ENCODE results near the gene FAM222B. TPM values are rescaled to one million over a fixed set of nuclear protein-coding genes. Genes with fewer than 3 reads are reported as not detected.

The FAM222B gene
- total RNA-seq, 1 experiment from 2014 or later = 94.6 TPM

DNA sequence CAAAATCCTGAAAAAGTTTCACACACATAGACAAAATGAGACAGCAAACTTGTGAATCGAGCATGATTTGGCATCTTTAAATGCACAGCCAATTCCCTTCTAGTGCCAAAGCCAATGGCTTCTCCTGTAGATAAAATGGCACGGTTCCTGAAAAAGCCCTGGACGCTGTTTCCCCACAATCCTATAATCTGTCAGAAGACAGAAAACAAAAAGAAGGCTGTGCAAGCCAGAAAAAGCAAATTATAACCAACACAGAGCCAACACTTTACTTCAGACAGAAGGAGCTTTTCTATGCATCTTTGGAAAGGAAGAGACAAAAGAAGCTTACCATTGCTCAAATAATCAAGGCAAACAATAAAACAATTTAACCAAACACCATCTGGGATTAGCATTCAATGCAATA, 23.8 kb downstream of the FAM222B start (continued):
- TF ChIP-seq, protein P1, sequence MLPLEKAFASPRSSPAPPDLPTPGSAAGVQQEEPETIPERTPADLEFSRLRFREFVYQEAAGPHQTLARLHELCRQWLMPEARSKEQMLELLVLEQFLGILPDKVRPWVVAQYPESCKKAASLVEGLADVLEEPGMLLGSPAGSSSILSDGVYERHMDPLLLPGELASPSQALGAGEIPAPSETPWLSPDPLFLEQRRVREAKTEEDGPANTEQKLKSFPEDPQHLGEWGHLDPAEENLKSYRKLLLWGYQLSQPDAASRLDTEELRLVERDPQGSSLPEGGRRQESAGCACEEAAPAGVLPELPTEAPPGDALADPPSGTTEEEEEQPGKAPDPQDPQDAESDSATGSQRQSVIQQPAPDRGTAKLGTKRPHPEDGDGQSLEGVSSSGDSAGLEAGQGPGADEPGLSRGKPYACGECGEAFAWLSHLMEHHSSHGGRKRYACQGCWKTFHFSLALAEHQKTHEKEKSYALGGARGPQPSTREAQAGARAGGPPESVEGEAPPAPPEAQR (CRISPR knock-in tag; IDR thresholded peaks at IDR 0.05) = no peak
- TF ChIP-seq SMAD3 (CRISPR knock-in tag; IDR thresholded peaks at IDR 0.05; ENCODE audit: borderline replicate concordance) (no peak), FOXJ3 (CRISPR knock-in tag; IDR thresholded peaks at IDR 0.05; ENCODE audit: borderline replicate concordance) (no peak), TP53 (CRISPR knock-in tag; IDR thresholded peaks at IDR 0.05) (no peak), CREM (CRISPR knock-in tag; IDR thresholded peaks at IDR 0.05) (no peak)

GRCh38 chr17:28816540-28816939, 26.1 kb downstream of the FAM222B start:
- no peak overlapping the region for H3K4me3 Mint-ChIP-seq
- peaks cover 27% of the 10 kb centered on the region for H3K4me1 Mint-ChIP-seq
- H3K9me3 Mint-ChIP-seq = no peaks in the 10 kb centered on the region
- CTCF ChIA-PET = no interaction called here
- peak overlapping the region; percentile 32 for H3K27ac Mint-ChIP-seq
- no peaks in the 10 kb centered on the region for H3K36me3 Mint-ChIP-seq
- no peak for TF ChIP-seq ZNF232 (CRISPR knock-in tag; IDR thresholded peaks at IDR 0.05)
- TF ChIP-seq STAT6 (CRISPR knock-in tag; conservative IDR thresholded peaks at IDR 0.05; ENCODE audit: low read depth) = no peak
- no peak for TF ChIP-seq JAZF1 (CRISPR knock-in tag; IDR thresholded peaks at IDR 0.05)
- no peak for TF ChIP-seq ZNF423 (CRISPR knock-in tag; IDR thresholded peaks at IDR 0.05)
- TF ChIP-seq ERG (CRISPR knock-in tag; IDR thresholded peaks at IDR 0.05) = no peak
- TF ChIP-seq, protein P2, sequence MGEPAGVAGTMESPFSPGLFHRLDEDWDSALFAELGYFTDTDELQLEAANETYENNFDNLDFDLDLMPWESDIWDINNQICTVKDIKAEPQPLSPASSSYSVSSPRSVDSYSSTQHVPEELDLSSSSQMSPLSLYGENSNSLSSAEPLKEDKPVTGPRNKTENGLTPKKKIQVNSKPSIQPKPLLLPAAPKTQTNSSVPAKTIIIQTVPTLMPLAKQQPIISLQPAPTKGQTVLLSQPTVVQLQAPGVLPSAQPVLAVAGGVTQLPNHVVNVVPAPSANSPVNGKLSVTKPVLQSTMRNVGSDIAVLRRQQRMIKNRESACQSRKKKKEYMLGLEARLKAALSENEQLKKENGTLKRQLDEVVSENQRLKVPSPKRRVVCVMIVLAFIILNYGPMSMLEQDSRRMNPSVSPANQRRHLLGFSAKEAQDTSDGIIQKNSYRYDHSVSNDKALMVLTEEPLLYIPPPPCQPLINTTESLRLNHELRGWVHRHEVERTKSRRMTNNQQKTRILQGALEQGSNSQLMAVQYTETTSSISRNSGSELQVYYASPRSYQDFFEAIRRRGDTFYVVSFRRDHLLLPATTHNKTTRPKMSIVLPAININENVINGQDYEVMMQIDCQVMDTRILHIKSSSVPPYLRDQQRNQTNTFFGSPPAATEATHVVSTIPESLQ (CRISPR knock-in tag; IDR thresholded peaks at IDR 0.05) = no peak
- TF ChIP-seq FOXK1 (CRISPR knock-in tag; IDR thresholded peaks at IDR 0.05) = no peak
- TF ChIP-seq ESRRA (CRISPR knock-in tag; IDR thresholded peaks at IDR 0.05; ENCODE audit: borderline replicate concordance) = no peak
- no peak for TF ChIP-seq NR3C1 (CRISPR knock-in tag; conservative IDR thresholded peaks at IDR 0.05; ENCODE audit: low read depth)
- TF ChIP-seq FOXP1 (CRISPR knock-in tag; IDR thresholded peaks at IDR 0.05; ENCODE audit: borderline replicate concordance) = no peak
- TF ChIP-seq CREB1 (CRISPR knock-in tag; IDR thresholded peaks at IDR 0.05) = no peak
- TF ChIP-seq, protein P3, sequence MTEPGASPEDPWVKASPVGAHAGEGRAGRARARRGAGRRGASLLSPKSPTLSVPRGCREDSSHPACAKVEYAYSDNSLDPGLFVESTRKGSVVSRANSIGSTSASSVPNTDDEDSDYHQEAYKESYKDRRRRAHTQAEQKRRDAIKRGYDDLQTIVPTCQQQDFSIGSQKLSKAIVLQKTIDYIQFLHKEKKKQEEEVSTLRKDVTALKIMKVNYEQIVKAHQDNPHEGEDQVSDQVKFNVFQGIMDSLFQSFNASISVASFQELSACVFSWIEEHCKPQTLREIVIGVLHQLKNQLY (CRISPR knock-in tag; IDR thresholded peaks at IDR 0.05) = no peak
- TF ChIP-seq SMAD4 (CRISPR knock-in tag; IDR thresholded peaks at IDR 0.05) = no peak
- no peak for TF ChIP-seq SOX15 (CRISPR knock-in tag; IDR thresholded peaks at IDR 0.05)
- no peak for TF ChIP-seq GRHL2 (CRISPR knock-in tag; IDR thresholded peaks at IDR 0.05; ENCODE audit: insufficient replicate concordance, severe bottlenecking)
- DNase-seq (ENCODE audit: low spot score) (no peak), ATAC-seq (no peak)
- POLR2A ChIA-PET = no interaction called here
- H3K27me3 Mint-ChIP-seq (ENCODE audit: low read depth) = no peaks in the 10 kb centered on the region

Data from WTC11 (cell line).